GM06990 (cell line): Measurements from ENCODE around the gene EPHA6.
"Not testable (repeated sequence)": the region's sequence is repeated elsewhere in the genome, so short reads cannot be mapped to it uniquely, and the experiment has no call there.

Experiments
- DNase-seq: peaks from one replicate; pipeline ENCODE4 v3.0.0-alpha.2; 2011; ENCODE audit not compliant: insufficient read length; ENCODE audit errors: extremely low read depth
- H3K27me3 ChIP-seq: replicated peaks from 2 replicates; pipeline ENCODE4 v1.6.0; 2011; ENCODE audit warnings: low read length; ENCODE audit not compliant: control insufficient read depth, insufficient read depth
- H3K36me3 ChIP-seq: 2 replicates; pipeline ENCODE4 v1.5.1; 2011; ENCODE audit warnings: low read length; ENCODE audit not compliant: control insufficient read depth, insufficient read depth
- H3K4me3 ChIP-seq: replicated peaks from 2 replicates; pipeline ENCODE4 v1.5.1; 2011; ENCODE audit warnings: low read depth, mild to moderate bottlenecking, control low read depth, low read length
- TF ChIP-seq, protein P1 (sequence below): IDR thresholded peaks from 2 replicates; pipeline ENCODE4 v1.5.1; 2011; ENCODE audit warnings: low read length, control low read depth, mild to moderate bottlenecking, inconsistent platforms; ENCODE audit not compliant: insufficient read depth, poor library complexity, severe bottlenecking

Gene EPHA6

DNA sequence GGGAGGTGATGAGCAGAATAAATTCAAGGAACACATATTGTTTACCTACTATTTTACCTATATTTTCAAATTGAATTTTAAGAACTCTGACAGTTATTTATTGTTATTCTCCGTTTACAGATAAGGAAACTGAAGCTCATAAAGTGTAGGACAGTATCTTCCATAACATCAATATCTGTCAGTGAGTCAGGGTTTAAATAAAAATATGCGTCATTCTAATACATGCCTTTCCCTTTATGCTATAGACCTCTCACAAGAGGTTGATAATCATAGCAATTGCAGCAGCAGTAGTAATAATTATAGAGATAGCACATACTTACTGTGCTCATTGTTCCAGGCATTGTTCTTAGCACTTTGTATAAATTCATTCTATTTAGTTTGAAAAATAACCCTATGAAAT, 101.1 kb downstream of the EPHA6 start:
- Histone ChIP-seq H3K4me3 (no peak overlapping the region), H3K36me3 (no peaks in the 10 kb centered on the region), H3K27me3 (no peaks in the 10 kb centered on the region)
- TF ChIP-seq, protein P1, sequence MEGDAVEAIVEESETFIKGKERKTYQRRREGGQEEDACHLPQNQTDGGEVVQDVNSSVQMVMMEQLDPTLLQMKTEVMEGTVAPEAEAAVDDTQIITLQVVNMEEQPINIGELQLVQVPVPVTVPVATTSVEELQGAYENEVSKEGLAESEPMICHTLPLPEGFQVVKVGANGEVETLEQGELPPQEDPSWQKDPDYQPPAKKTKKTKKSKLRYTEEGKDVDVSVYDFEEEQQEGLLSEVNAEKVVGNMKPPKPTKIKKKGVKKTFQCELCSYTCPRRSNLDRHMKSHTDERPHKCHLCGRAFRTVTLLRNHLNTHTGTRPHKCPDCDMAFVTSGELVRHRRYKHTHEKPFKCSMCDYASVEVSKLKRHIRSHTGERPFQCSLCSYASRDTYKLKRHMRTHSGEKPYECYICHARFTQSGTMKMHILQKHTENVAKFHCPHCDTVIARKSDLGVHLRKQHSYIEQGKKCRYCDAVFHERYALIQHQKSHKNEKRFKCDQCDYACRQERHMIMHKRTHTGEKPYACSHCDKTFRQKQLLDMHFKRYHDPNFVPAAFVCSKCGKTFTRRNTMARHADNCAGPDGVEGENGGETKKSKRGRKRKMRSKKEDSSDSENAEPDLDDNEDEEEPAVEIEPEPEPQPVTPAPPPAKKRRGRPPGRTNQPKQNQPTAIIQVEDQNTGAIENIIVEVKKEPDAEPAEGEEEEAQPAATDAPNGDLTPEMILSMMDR, result no peak
- DNase-seq, result no peak

DNA sequence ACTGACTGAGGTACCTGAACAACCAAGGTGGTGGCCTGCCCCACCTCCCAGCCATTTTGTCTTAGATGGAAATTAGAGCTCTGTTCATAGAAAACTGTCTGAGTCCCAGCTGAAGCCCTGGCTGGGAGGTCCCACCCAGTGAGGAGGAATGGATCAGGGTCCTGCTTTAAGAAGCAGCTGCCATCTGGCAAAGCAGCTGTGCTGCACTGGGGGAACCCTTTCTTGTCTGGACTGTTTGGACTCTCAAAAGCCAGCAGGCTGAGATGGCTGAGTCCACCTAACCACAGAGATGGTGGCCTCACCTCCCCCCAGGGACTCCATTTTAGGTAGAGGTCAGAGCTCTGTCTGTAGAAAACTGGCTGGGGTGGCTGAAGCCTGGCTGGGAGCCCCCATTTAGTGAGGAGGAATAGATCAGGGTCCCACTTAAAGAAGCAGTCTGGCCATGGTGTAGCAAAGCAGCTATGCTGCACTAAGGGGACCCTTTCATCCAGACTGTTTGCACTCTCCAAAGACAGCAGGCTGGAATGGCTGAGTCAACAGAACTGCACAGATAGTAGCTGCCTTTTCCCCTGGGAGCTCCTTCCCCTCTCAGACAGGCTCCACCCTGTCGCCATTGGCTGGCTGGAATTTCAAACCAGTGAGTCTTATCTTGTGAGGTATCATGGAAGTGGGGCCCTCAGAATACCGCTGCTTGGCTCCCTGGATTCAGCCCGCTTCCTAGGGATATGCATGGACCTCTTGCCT, 116.9 kb downstream of the EPHA6 start:
- TF ChIP-seq, protein P1, result no peak
- DNase-seq, result no peak
- Histone ChIP-seq H3K4me3 (no peak overlapping the region), H3K36me3 (no peaks in the 10 kb centered on the region), H3K27me3 (no peaks in the 10 kb centered on the region)

DNA sequence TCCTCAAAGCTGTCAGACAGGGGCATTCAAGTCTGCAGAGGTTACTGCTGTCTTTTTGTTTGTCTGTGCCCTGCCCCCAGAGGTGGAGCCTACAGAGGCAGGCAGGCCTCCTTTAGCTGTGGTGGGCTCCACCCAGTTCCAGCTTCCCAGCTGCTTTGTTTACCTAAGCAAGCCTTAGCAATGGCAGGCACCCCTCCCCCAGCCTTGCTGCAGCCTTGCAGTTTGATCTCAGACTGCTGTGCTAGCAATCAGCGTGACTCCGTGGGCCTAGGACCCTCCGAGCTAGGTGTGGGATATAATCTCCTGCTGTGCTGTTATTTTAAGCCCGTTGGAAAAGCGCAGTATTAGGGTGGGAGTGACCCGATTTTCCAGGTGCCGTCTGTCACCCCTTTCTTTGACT, 127.7 kb downstream of the EPHA6 start:
- not testable (repeated sequence) for H3K36me3 ChIP-seq, DNase-seq, H3K4me3 ChIP-seq, H3K27me3 ChIP-seq

DNA sequence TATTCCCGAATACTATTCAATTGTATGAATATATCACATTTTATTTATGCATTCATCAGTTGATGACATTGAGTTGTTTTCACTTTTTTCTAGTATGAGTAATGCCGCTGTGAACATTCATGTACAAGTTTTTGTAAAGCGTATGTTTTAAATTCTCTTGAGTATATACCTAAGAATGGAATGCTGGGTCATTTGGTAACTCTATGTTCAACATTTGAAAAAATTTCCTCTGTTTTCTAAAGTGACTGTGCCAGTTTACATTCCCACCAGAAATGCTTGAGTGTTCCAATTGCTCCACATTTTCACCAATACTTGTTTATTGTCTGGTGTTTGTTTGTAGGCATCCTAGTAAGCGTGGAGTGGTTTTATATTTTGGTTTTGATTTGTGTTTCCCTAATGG, 144.5 kb downstream of the EPHA6 start:
- TF ChIP-seq, protein P1, result no peak
- no peak for DNase-seq
- H3K36me3 ChIP-seq, result no peaks in the 10 kb centered on the region
- no peaks in the 10 kb centered on the region for H3K27me3 ChIP-seq
- no peak overlapping the region for H3K4me3 ChIP-seq

DNA sequence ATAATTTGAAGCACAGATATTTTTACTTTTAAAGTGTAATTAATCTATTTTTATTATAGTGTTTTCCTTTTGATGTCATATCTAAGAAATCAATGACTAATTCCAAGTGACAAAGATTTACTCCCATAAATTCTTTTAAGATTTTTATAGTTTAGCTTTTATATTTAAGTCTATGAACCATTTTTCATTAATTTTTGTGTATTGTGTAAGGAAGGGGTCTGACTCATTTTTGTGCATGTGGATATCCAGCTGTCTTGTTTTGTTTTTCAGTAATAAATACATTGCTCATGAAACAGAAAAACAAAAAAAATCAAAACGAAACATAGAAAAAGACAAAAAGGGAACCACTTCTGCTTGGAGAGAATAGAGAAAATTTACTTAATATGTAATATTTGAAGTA, 145.1 kb downstream of the EPHA6 start:
- TF ChIP-seq, protein P1, result no peak
- no peak for DNase-seq
- no peaks in the 10 kb centered on the region for H3K36me3 ChIP-seq
- no peak overlapping the region for H3K4me3 ChIP-seq
- no peaks in the 10 kb centered on the region for H3K27me3 ChIP-seq

DNA sequence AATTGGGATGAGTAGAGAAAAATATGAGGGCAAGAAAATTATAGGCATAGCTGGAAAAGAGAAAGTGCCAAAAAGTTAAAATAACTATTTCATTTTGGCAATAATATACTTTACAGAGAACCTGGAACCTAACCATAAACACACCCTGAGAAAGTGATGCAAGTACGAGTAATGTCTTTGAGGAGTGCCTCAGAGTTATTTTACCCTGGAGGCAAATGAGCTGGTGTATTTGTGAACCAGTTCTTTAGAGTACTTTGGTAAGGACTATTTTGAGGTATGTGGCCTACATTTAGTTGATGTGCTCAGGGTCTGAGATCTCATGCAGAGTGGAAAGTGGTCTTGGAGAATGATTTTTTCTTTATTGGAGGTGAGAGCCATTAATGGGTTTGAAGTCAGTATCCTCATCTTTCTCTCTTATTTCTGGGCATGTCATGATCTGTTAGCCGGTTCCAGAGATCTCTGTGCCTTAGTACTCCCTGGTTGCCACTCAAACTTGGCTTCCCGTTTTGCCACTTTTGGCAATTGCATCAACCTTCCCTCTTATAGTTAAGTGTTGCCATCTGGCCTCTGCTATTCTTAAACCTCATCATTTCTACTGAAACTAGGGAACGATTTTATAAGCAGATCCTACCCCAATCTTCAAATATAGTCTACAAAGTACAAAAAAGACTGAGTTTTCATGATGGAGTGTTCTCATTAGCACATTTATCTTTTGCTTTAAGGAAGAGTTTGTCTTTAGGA, 145.7 kb downstream of the EPHA6 start:
- DNase-seq, result no peak
- TF ChIP-seq, protein P1, result no peak
- no peak overlapping the region for H3K4me3 ChIP-seq
- H3K27me3 ChIP-seq, result no peaks in the 10 kb centered on the region
- H3K36me3 ChIP-seq, result no peaks in the 10 kb centered on the region
